ENCODE measurements around the gene MBD3. TPM values are rescaled to one million over a fixed set of nuclear protein-coding genes. Genes with fewer than 3 reads are reported as not detected.

The MBD3 gene
- total RNA-seq, 1 experiment from 2014 or later = 128 TPM

- TF ChIP-seq CTCF (conservative IDR thresholded peaks at IDR 0.05) = peak; percentile 65
These were observed 25.8 kb upstream of the MBD3 start for GRCh38 chr19:1618157-1619093.

More at GRCh38 chr19:1618157-1619093, 25.8 kb upstream of the MBD3 start:
- H3K9me3 ChIP-seq (ENCODE audit: control insufficient read depth, low read depth, low read length) = no peaks in the 10 kb centered on the region
- peak; percentile 83 for DNase-seq
- H3K27ac ChIP-seq (ENCODE audit: insufficient read length, low read depth, low read length) = no peak overlapping the region
- Mint-ChIP-seq H3K27ac (peak overlapping the region in 2 of 3 experiments; percentile 86 to 91; a peak in 4 of 7 replicates), H3K9me3 (no peaks in the 10 kb centered on the region), H3K27me3 (ENCODE audit: low read depth) (no peaks in the 10 kb centered on the region), H3K36me3 (ENCODE audit: insufficient read depth in 1 of 3, low read depth in 3 of 3) (peaks cover 45 to 76% (median 76%) of the 10 kb centered on the region in 3 experiments; a peak in 6 of 7 replicates), H3K4me1 (peaks cover 5 to 19% of the 10 kb centered on the region in 2 experiments), H3K4me3 (no peak overlapping the region; a peak in 1 of 5 replicates)
- H4K91ac ChIP-seq (ENCODE audit: insufficient read length, low read depth, low read length) = no peak overlapping the region
- no peak overlapping the region for H3K4ac ChIP-seq (ENCODE audit: low read depth, low read length)
- no peak overlapping the region for H2BK5ac ChIP-seq (ENCODE audit: insufficient read length, low read length)
- H2AFZ ChIP-seq (ENCODE audit: low read length) = no peak overlapping the region
- H3K9ac ChIP-seq (ENCODE audit: extremely low read depth, insufficient read length, low read length) = no peak overlapping the region
- no peak overlapping the region for H2BK12ac ChIP-seq (ENCODE audit: insufficient read length, low read depth, low read length)
- no peak overlapping the region for H2AK5ac ChIP-seq (ENCODE audit: insufficient read length, low read length)
- H3K23ac ChIP-seq (ENCODE audit: insufficient read length, low read depth, low read length) = no peak overlapping the region
- H4K5ac ChIP-seq (ENCODE audit: insufficient read length, low read depth, low read length) = no peak overlapping the region
- no peak overlapping the region for H2BK120ac ChIP-seq (ENCODE audit: low read depth, low read length, poor library complexity, severe bottlenecking)
- no peaks in the 10 kb centered on the region for H4K20me1 ChIP-seq (ENCODE audit: control insufficient read depth, insufficient read depth, insufficient read length)
- no peak overlapping the region for H3K18ac ChIP-seq (ENCODE audit: insufficient read length, low read depth, low read length)
- H3K23me2 ChIP-seq (ENCODE audit: insufficient read length, low read depth, low read length, poor library complexity, severe bottlenecking) = no peaks in the 10 kb centered on the region
- H3K79me2 ChIP-seq (ENCODE audit: insufficient read depth, low read length) = no peaks in the 10 kb centered on the region
- no peak overlapping the region for H3K4me2 ChIP-seq (ENCODE audit: insufficient read depth, insufficient read length, low read length)
- WGBS (ENCODE audit: extremely low coverage, insufficient read length, low lambda C conversion rate) = no CpG with 5 or more reads among the region's 24 CpGs
- H3T11ph ChIP-seq (ENCODE audit: low read length) = no peak overlapping the region
- no peak overlapping the region for H2BK15ac ChIP-seq (ENCODE audit: low read depth, low read length)
- peaks cover 4% of the 10 kb centered on the region for H3K79me1 ChIP-seq (ENCODE audit: insufficient read depth, low read depth, low read length, poor library complexity, severe bottlenecking)
- no peak overlapping the region for H4K8ac ChIP-seq (replicated peaks; ENCODE audit: insufficient read length, low read depth, low read length)
- no peak overlapping the region for H3K14ac ChIP-seq (ENCODE audit: insufficient read depth, low read length)
- no peak overlapping the region for H2BK20ac ChIP-seq (ENCODE audit: low read depth, low read length, poor library complexity, severe bottlenecking)
- H3K4me1 ChIP-seq (ENCODE audit: insufficient read depth, low read length) = no peaks in the 10 kb centered on the region
- H3K27me3 ChIP-seq (ENCODE audit: insufficient read depth, low read length) = no peaks in the 10 kb centered on the region
- H3K56ac ChIP-seq (ENCODE audit: insufficient read length, low read depth, low read length) = no peak overlapping the region

All from H9 (cell line).